WERI-Rb-1 (cell line): ENCODE data around the gene LIN52.
A peak's percentile ranks its signal among the peaks of the same experiment; 100 is the strongest.

ENCODE experiments used
- DNase-seq: peaks from one replicate; pipeline ENCODE4 v3.0.0-alpha.2; 2020
- H3K27ac ChIP-seq: fragments of 250-450 bp; sonication (Bioruptor Pico); 2 replicates; pipeline ENCODE4 v1.5.1; 2020; ENCODE audit warnings: mild to moderate bottlenecking, moderate library complexity
- H3K27me3 ChIP-seq: fragments of 250-450 bp; sonication (Bioruptor Pico); 2 replicates; pipeline ENCODE4 v1.5.1; 2021; ENCODE audit warnings: mild to moderate bottlenecking, low read depth, moderate library complexity; ENCODE audit not compliant: insufficient read depth, severe bottlenecking
- H3K36me3 ChIP-seq: fragments of 250-450 bp; sonication (Bioruptor Pico); 2 replicates; pipeline ENCODE4 v1.5.1; 2020; ENCODE audit warnings: mild to moderate bottlenecking, moderate library complexity
- H3K4me3 ChIP-seq: 2 replicates; pipeline ENCODE4 v1.5.1; 2011; ENCODE audit warnings: low read depth, mild to moderate bottlenecking, control low read depth, low read length
- H3K9me3 ChIP-seq: fragments of 250-450 bp; sonication (Bioruptor Pico); 2 replicates; pipeline ENCODE4 v1.5.1; 2021; ENCODE audit warnings: mild to moderate bottlenecking, moderate library complexity; ENCODE audit not compliant: severe bottlenecking
- CTCF ChIP-seq: IDR thresholded peaks from 2 replicates; pipeline ENCODE4 v1.5.1; 2011; ENCODE audit warnings: low read depth, mild to moderate bottlenecking, control low read depth, inconsistent platforms, low read length

The LIN52 gene

GRCh38 chr14:74084277-74085046 lies at the start of gene LIN52, which contains the start of gene ALDH6A1:
TSS of gene LIN52 (plus strand) at chr14:74084956. CDS start at chr14:74084975, 19 bp downstream.
TSS of gene ALDH6A1 (minus strand) at chr14:74084453. CDS start at chr14:74084394, 59 bp downstream.
- Histone ChIP-seq H3K4me3 (peak within 1 kb of the TSS; percentile 90), H3K27me3 (no peaks in the 10 kb centered on the region), H3K36me3 (0 out of 2 replicates have a peak, but pooled peaks cover 3% of the 10 kb centered on the region), H3K27ac (peak within 1 kb of the TSS; percentile 83), H3K9me3 (no peaks in the 10 kb centered on the region)
- DNase-seq: peak; percentile 99
- peak; percentile 19; the same call in 1 of the 2 replicates for TF ChIP-seq CTCF

- H3K27ac ChIP-seq: no peak overlapping the region
- H3K27me3 ChIP-seq: no peaks in the 10 kb centered on the region
These were observed 49.2 kb upstream of the LIN52 start for GRCh38 chr14:74035556-74035955.

GRCh38 chr14:74038020-74038859 lies 46.5 kb upstream of the LIN52 start:
- Histone ChIP-seq H3K36me3 (no peaks in the 10 kb centered on the region), H3K4me3 (no peak overlapping the region), H3K27ac (no peak overlapping the region), H3K27me3 (no peaks in the 10 kb centered on the region), H3K9me3 (no peaks in the 10 kb centered on the region)
- 0 out of 2 replicates have a peak, but pooled peaks have one; percentile 21 for TF ChIP-seq CTCF
- DNase-seq: no peak

More at GRCh38 chr14:74035556-74035955, 49.2 kb upstream of the LIN52 start:
- H3K9me3 ChIP-seq: no peaks in the 10 kb centered on the region
- no peak for TF ChIP-seq CTCF
- no peak overlapping the region for H3K4me3 ChIP-seq
- no peaks in the 10 kb centered on the region for H3K36me3 ChIP-seq
- DNase-seq: peak; percentile 62

- Histone ChIP-seq H3K4me3 (no peak overlapping the region), H3K36me3 (no peaks in the 10 kb centered on the region), H3K27me3 (no peaks in the 10 kb centered on the region), H3K9me3 (no peaks in the 10 kb centered on the region), H3K27ac (no peak overlapping the region)
- DNase-seq: no peak
- TF ChIP-seq CTCF: no peak
These were observed 42.5 kb upstream of the LIN52 start for GRCh38 chr14:74042296-74042695.

- H3K4me3 ChIP-seq: no peak overlapping the region
- no peak overlapping the region for H3K27ac ChIP-seq
- no peaks in the 10 kb centered on the region for H3K36me3 ChIP-seq
- TF ChIP-seq CTCF: no peak
- DNase-seq: no peak
- H3K27me3 ChIP-seq: no peaks in the 10 kb centered on the region
- H3K9me3 ChIP-seq: no peaks in the 10 kb centered on the region
These were observed 39.2 kb upstream of the LIN52 start for GRCh38 chr14:74045522-74045921.
